SK-N-SH (cell line): ENCODE measurements around the gene NPC1.

Source experiments
- CHD2 ChIP-seq: fragments of 150-350 bp; IDR thresholded peaks from 2 replicates; pipeline ENCODE4 v1.6.1; 2018; ENCODE audit warnings: low read length; ENCODE audit not compliant: partially characterized antibody
- EP300 ChIP-seq, 2 experiments: IDR thresholded peaks; 2 replicates each; pipeline versions ENCODE4 v1.4.0 to v1.6.1; 2012; ENCODE audit warnings: borderline replicate concordance in 1 of 2, low read depth in 1 of 2, low read length in 1 of 2
- POLR2AphosphoS5 ChIP-seq: IDR thresholded peaks from 2 replicates; pipeline ENCODE4 v1.6.1; 2012; ENCODE audit warnings: low read depth, low read length
- RXRA ChIP-seq: IDR thresholded peaks from 2 replicates; pipeline ENCODE4 v1.4.0; 2012; ENCODE audit warnings: low read depth, mild to moderate bottlenecking, borderline replicate concordance
- TCF12 ChIP-seq: IDR thresholded peaks from 2 replicates; pipeline ENCODE4 v1.4.0; 2012
- TF ChIP-seq, protein P1 (sequence below): fragments of 200-600 bp; sonication (generic); IDR thresholded peaks from 2 replicates; pipeline ENCODE4 v1.6.1; 2017; ENCODE audit warnings: antibody characterized with exemption, mild to moderate bottlenecking, moderate library complexity
- TF ChIP-seq, protein P2 (sequence below): IDR thresholded peaks from 2 replicates; pipeline ENCODE4 v1.6.1; 2012; ENCODE audit warnings: mild to moderate bottlenecking, low read depth, low read length, moderate library complexity

- TF ChIP-seq, protein P1, sequence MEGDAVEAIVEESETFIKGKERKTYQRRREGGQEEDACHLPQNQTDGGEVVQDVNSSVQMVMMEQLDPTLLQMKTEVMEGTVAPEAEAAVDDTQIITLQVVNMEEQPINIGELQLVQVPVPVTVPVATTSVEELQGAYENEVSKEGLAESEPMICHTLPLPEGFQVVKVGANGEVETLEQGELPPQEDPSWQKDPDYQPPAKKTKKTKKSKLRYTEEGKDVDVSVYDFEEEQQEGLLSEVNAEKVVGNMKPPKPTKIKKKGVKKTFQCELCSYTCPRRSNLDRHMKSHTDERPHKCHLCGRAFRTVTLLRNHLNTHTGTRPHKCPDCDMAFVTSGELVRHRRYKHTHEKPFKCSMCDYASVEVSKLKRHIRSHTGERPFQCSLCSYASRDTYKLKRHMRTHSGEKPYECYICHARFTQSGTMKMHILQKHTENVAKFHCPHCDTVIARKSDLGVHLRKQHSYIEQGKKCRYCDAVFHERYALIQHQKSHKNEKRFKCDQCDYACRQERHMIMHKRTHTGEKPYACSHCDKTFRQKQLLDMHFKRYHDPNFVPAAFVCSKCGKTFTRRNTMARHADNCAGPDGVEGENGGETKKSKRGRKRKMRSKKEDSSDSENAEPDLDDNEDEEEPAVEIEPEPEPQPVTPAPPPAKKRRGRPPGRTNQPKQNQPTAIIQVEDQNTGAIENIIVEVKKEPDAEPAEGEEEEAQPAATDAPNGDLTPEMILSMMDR: no peak
- TF ChIP-seq EP300 (IDR thresholded peaks at IDR 0.05; ENCODE audit: borderline replicate concordance in 1 of 2, low read depth in 1 of 2, low read length in 1 of 2) (no peak), CHD2 (no peak), TCF12 (no peak), RXRA (no peak), POLR2AphosphoS5 (no peak)
- TF ChIP-seq, protein P2, sequence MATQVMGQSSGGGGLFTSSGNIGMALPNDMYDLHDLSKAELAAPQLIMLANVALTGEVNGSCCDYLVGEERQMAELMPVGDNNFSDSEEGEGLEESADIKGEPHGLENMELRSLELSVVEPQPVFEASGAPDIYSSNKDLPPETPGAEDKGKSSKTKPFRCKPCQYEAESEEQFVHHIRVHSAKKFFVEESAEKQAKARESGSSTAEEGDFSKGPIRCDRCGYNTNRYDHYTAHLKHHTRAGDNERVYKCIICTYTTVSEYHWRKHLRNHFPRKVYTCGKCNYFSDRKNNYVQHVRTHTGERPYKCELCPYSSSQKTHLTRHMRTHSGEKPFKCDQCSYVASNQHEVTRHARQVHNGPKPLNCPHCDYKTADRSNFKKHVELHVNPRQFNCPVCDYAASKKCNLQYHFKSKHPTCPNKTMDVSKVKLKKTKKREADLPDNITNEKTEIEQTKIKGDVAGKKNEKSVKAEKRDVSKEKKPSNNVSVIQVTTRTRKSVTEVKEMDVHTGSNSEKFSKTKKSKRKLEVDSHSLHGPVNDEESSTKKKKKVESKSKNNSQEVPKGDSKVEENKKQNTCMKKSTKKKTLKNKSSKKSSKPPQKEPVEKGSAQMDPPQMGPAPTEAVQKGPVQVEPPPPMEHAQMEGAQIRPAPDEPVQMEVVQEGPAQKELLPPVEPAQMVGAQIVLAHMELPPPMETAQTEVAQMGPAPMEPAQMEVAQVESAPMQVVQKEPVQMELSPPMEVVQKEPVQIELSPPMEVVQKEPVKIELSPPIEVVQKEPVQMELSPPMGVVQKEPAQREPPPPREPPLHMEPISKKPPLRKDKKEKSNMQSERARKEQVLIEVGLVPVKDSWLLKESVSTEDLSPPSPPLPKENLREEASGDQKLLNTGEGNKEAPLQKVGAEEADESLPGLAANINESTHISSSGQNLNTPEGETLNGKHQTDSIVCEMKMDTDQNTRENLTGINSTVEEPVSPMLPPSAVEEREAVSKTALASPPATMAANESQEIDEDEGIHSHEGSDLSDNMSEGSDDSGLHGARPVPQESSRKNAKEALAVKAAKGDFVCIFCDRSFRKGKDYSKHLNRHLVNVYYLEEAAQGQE: no peak
These were observed 88.2 kb downstream of the NPC1 start for GRCh38 chr18:23498117-23498516.
